GM10266 (cell line): Measurements from ENCODE around the gene PLTP.

Experiments
- DNase-seq: peaks from one replicate; pipeline ENCODE4 v3.0.0; 2012; ENCODE audit errors: extremely low spot score
- CTCF ChIP-seq: IDR thresholded peaks from 2 replicates; pipeline ENCODE4 v1.5.1; 2012; ENCODE audit warnings: mild to moderate bottlenecking, low read depth; ENCODE audit not compliant: control insufficient read depth, insufficient read depth; ENCODE audit errors: missing control alignments

Gene PLTP

GRCh38 chr20:45897692-45898091 is 14.3 kb downstream of the PLTP start:
- DNase-seq: no peak
- TF ChIP-seq CTCF: no peak

GRCh38 chr20:45897289-45897688 is 14.7 kb downstream of the PLTP start:
- TF ChIP-seq CTCF: no peak
- DNase-seq: no peak

GRCh38 chr20:45896641-45897161 is 15.3 kb downstream of the PLTP start:
- DNase-seq: no peak
- no peak for TF ChIP-seq CTCF

GRCh38 chr20:45894797-45895196 is 17.2 kb downstream of the PLTP start:
- no peak for DNase-seq
- no peak for TF ChIP-seq CTCF

GRCh38 chr20:45893831-45894230 is 18.1 kb downstream of the PLTP start:
- no peak for TF ChIP-seq CTCF
- no peak for DNase-seq

- no peak for TF ChIP-seq CTCF
- no peak for DNase-seq
Measured at GRCh38 chr20:45892828-45893500, 19.0 kb downstream of the PLTP start.

GRCh38 chr20:45892049-45892825 is 19.7 kb downstream of the PLTP start:
- DNase-seq: no peak
- TF ChIP-seq CTCF: no peak
